Endothelial cell of umbilical vein (primary cell): ENCODE measurements around the gene SHC4. TPM values are rescaled to one million over a fixed set of nuclear protein-coding genes. Genes with fewer than 3 reads are reported as not detected.

ENCODE experiments used
- BruUV-seq: library from RNA; stranded (reverse); fragments of 400-500 nt; replicated peaks from 2 replicates; lab custom pipeline; 2021; lab: Mats Ljungman, UMichigan
- CTCF ChIA-PET: fragments of 300-600, 350-600 bp; sonication (Branson Sonifier 250); formaldehyde crosslinking; loops from one replicate; lab custom pipeline; 2021; ENCODE audit warnings: antibody characterized with exemption, inconsistent platforms; lab: Charles Lee
- POLR2A ChIA-PET: fragments of 300-600, 350-600 bp; sonication (Branson Sonifier 250); formaldehyde crosslinking; loops from one replicate; lab custom pipeline; 2021; ENCODE audit warnings: antibody characterized with exemption, inconsistent platforms; lab: Charles Lee
- DNase-seq: peaks from one replicate; pipeline ENCODE4 v3.0.0-alpha.2; 2011; ENCODE audit warnings: low read depth, low spot score
- FAIRE-seq: peaks from 2 replicates; lab custom pipeline; 2011; peaks lifted over from hg19 to GRCh38; lab: Jason Lieb, UNC
- H2AFZ ChIP-seq: 2 replicates; pipeline ENCODE4 v1.6.0; 2012; ENCODE audit warnings: low read depth, low read length, control low read depth, inconsistent platforms
- H3K27ac ChIP-seq: 2 replicates; pipeline ENCODE4 v1.5.1; 2011; ENCODE audit warnings: low read depth, mild to moderate bottlenecking, control low read depth, low read length, moderate library complexity; ENCODE audit not compliant: insufficient read depth
- H3K27me3 ChIP-seq, 2 experiments: 2 replicates each; pipeline versions ENCODE4 v1.6.0 to v1.6.1; 2011; ENCODE audit warnings: low read length in 2 of 2, mixed read lengths in 1 of 2; ENCODE audit not compliant: control insufficient read depth in 2 of 2, insufficient read depth in 2 of 2
- H3K36me3 ChIP-seq, 2 experiments: 2 replicates in 1 of 2; 3 replicates in 1 of 2; pipeline ENCODE4 v1.5.1; 2011; ENCODE audit warnings: low read length in 2 of 2, mild to moderate bottlenecking in 1 of 2, moderate library complexity in 1 of 2; ENCODE audit not compliant: control insufficient read depth in 2 of 2, insufficient read depth in 2 of 2; ENCODE audit errors: extremely low read depth in 1 of 2
- H3K4me1 ChIP-seq: 3 replicates; pipeline ENCODE4 v1.5.1; 2011; ENCODE audit warnings: mild to moderate bottlenecking, low read length; ENCODE audit not compliant: control insufficient read depth, insufficient read depth; ENCODE audit errors: extremely low read depth
- H3K4me2 ChIP-seq: 2 replicates; pipeline ENCODE4 v1.6.1; 2011; ENCODE audit warnings: low read length, control low read depth, mixed read lengths; ENCODE audit not compliant: insufficient read depth
- H3K4me3 ChIP-seq, 3 experiments: fragments of 200-600 bp in 1 of 3; sonication (generic), shearing (Covaris generic) in 1 of 3; replicated peaks in 1 of 3; 2 replicates each; pipeline ENCODE4 v1.5.1; 2011 to 2016; ENCODE audit warnings: control low read depth in 3 of 3, low read length in 3 of 3, mild to moderate bottlenecking in 2 of 3, inconsistent platforms in 1 of 3, low read depth in 1 of 3, moderate library complexity in 1 of 3; ENCODE audit not compliant: insufficient read depth in 1 of 3
- H3K79me2 ChIP-seq: 2 replicates; pipeline ENCODE4 v1.6.0; 2012; ENCODE audit warnings: low read length, inconsistent platforms; ENCODE audit not compliant: control insufficient read depth, insufficient read depth
- H3K9ac ChIP-seq: replicated peaks from 2 replicates; pipeline ENCODE3; 2011; ENCODE audit warnings: low read length, control low read depth; ENCODE audit not compliant: insufficient read depth; ENCODE audit errors: extremely low read depth
- H3K9me1 ChIP-seq: replicated peaks from 3 replicates; pipeline ENCODE4 v1.6.0; 2011; ENCODE audit warnings: mild to moderate bottlenecking, low read length; ENCODE audit not compliant: control insufficient read depth, insufficient read depth; ENCODE audit errors: extremely low read depth
- H3K9me3 ChIP-seq: replicated peaks from 2 replicates; pipeline ENCODE4 v1.5.1; 2012; ENCODE audit warnings: low read length, inconsistent platforms; ENCODE audit not compliant: control insufficient read depth, insufficient read depth
- H4K20me1 ChIP-seq: replicated peaks from 2 replicates; pipeline ENCODE3; 2011; ENCODE audit warnings: mild to moderate bottlenecking, low read length; ENCODE audit not compliant: control insufficient read depth, insufficient read depth; ENCODE audit errors: extremely low read depth
- FOS ChIP-seq: IDR thresholded peaks from 2 replicates; pipeline ENCODE4 v1.6.1; 2011; ENCODE audit warnings: mild to moderate bottlenecking, low read length, moderate library complexity, borderline replicate concordance; ENCODE audit not compliant: insufficient read depth
- GATA2 ChIP-seq: IDR thresholded peaks from 2 replicates; pipeline ENCODE4 v1.7.0; 2011; ENCODE audit warnings: low read depth, mild to moderate bottlenecking, moderate library complexity, mixed read lengths, low read length; ENCODE audit not compliant: insufficient read length, insufficient read depth
- JUN ChIP-seq: IDR thresholded peaks from 2 replicates; pipeline ENCODE4 v1.6.1; 2011; ENCODE audit warnings: borderline replicate concordance, low read depth; ENCODE audit not compliant: insufficient read length, insufficient read depth
- MYC ChIP-seq: IDR thresholded peaks from one replicate; pipeline ENCODE4 v1.6.1; 2011; ENCODE audit warnings: mild to moderate bottlenecking, low read depth, low read length
- dilution Hi-C: fragments of 300-500 bp; cut with MboI; formaldehyde crosslinking; loops from one replicate; pipeline ENCODE4 v1.15.0; 2019; ENCODE audit warnings: low sequenced_read_pairs; ENCODE audit not compliant: extremely low pct_ligation_motif_present
- intact Hi-C: fragments of 100-400 bp; cut with micrococcal nuclease; formaldehyde crosslinking; loops from one replicate; pipeline ENCODE4 v1.10.0; 2022
- polyA plus RNA-seq, 4 experiments: library from polyadenylated mRNA; depleted of rRNA in 3 of 4; stranded (reverse) in 3 of 4; unstranded in 1 of 4; fragments of >200 nt; gene quantifications; 2 replicates each; pipeline versions ENCODE4 v1.2.1 to v1.2.3, GENCODE V29; 2011 to 2012; ENCODE audit warnings: missing spikeins in 1 of 4
- total RNA-seq: library from RNA; stranded (reverse); gene quantifications from 2 replicates; pipeline ENCODE4 v1.2.3, GENCODE V29; 2021
- TF ChIP-seq, protein P1 (sequence below), 2 donors: IDR thresholded peaks; 1 replicate in 1 of 2; 2 replicates in 1 of 2; pipeline ENCODE4 v1.5.1; 2011; ENCODE audit warnings: low read length in 2 of 2, mild to moderate bottlenecking in 2 of 2, moderate library complexity in 2 of 2, control low read depth in 1 of 2, inconsistent platforms in 1 of 2, low read depth in 1 of 2; ENCODE audit not compliant: insufficient read depth in 1 of 2; ENCODE audit errors: extremely low read depth in 1 of 2
- TF ChIP-seq, protein P2 (sequence below): IDR thresholded peaks from 2 replicates; pipeline ENCODE4 v1.6.1; 2011; ENCODE audit not compliant: insufficient read depth, insufficient read length

The SHC4 gene
- total and polyA plus RNA-seq, 2 donors (not counting 3 experiments of a cell fraction or from before 2014, with no cell fraction given): 0.20 TPM; not detected in 1

DNA sequence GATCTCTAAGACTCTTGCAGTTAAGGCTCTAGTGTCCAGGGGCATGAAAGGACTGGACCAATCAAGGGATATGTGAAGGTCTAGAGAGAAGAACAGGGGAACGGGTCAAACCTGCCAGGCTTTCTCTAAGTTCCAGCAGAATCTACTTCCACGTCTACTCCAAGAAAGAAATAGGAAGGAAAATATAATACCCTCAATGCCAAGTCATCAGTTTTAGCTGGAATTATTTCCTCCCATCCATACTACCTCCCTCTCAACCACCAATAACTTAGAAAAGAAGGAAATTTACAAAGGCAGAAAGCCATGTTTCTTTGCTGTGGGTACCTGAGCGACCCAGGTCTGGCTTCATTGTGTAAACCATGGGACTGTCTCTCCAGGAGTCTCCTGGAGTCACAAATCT is 7.8 kb downstream of the SHC4 start:
- Histone ChIP-seq H2AFZ (no peak overlapping the region), H3K4me1 (no peaks in the 10 kb centered on the region), H3K27me3 (peaks cover 18 to 19% of the 10 kb centered on the region in 2 experiments), H3K4me3 (no peak overlapping the region), H3K9me3 (no peaks in the 10 kb centered on the region), H3K9ac (no peak overlapping the region), H3K9me1 (no peaks in the 10 kb centered on the region), H4K20me1 (no peaks in the 10 kb centered on the region), H3K27ac (no peak overlapping the region), H3K36me3 (no peaks in the 10 kb centered on the region), H3K4me2 (no peak overlapping the region), H3K79me2 (no peaks in the 10 kb centered on the region)
- DNase-seq: no peak
- dilution Hi-C loops: no loop called here
- TF ChIP-seq MYC (no peak), GATA2 (no peak)
- TF ChIP-seq, protein P1, sequence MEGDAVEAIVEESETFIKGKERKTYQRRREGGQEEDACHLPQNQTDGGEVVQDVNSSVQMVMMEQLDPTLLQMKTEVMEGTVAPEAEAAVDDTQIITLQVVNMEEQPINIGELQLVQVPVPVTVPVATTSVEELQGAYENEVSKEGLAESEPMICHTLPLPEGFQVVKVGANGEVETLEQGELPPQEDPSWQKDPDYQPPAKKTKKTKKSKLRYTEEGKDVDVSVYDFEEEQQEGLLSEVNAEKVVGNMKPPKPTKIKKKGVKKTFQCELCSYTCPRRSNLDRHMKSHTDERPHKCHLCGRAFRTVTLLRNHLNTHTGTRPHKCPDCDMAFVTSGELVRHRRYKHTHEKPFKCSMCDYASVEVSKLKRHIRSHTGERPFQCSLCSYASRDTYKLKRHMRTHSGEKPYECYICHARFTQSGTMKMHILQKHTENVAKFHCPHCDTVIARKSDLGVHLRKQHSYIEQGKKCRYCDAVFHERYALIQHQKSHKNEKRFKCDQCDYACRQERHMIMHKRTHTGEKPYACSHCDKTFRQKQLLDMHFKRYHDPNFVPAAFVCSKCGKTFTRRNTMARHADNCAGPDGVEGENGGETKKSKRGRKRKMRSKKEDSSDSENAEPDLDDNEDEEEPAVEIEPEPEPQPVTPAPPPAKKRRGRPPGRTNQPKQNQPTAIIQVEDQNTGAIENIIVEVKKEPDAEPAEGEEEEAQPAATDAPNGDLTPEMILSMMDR (IDR thresholded peaks at IDR 0.05; ENCODE audit: extremely low read depth in 1 of 2, insufficient read depth in 1 of 2, low read depth in 1 of 2, low read length in 2 of 2): no peak
- ChIA-PET POLR2A (no interaction called here), CTCF (no interaction called here)
- BruUV-seq: no TSS peak
- FAIRE-seq: no peak
- intact Hi-C loops: no loop called here

DNA sequence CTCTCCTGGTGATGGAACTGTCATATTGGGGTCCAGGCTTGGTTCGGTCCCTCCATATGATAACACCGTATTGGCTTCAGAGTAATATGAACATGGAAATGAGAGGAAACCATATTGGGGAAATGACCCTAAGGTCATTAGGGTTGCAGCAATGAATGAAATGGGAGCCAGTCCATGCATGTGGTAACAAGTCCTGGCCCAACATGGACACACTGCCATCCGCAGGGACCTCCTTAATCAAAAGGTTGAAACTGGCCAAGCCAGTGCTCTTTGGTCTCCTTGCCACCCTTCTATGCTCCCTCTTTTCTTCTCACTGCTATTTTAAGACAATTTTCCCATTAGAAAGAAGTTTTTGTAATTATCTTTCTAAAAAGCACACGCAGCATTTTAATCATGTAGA is 8.3 kb downstream of the SHC4 start:
- Histone ChIP-seq H3K9me1 (no peaks in the 10 kb centered on the region), H3K4me3 (no peak overlapping the region), H3K4me2 (no peak overlapping the region), H3K27ac (no peak overlapping the region), H3K4me1 (no peaks in the 10 kb centered on the region), H3K36me3 (no peaks in the 10 kb centered on the region), H3K9me3 (no peaks in the 10 kb centered on the region), H2AFZ (no peak overlapping the region), H3K27me3 (peaks cover 19 to 20% of the 10 kb centered on the region in 2 experiments), H3K79me2 (no peaks in the 10 kb centered on the region), H3K9ac (no peak overlapping the region), H4K20me1 (no peaks in the 10 kb centered on the region)
- DNase-seq (no peak), FAIRE-seq (no peak)
- BruUV-seq: no TSS peak
- ChIA-PET CTCF (no interaction called here), POLR2A (no interaction called here)
- dilution Hi-C loops (no loop called here), intact Hi-C loops (no loop called here)
- TF ChIP-seq, protein P2, sequence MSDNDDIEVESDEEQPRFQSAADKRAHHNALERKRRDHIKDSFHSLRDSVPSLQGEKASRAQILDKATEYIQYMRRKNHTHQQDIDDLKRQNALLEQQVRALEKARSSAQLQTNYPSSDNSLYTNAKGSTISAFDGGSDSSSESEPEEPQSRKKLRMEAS: no peak
- TF ChIP-seq JUN (no peak), FOS (no peak), GATA2 (no peak)
- TF ChIP-seq, protein P1 (IDR thresholded peaks at IDR 0.05; ENCODE audit: extremely low read depth in 1 of 2, insufficient read depth in 1 of 2, low read depth in 1 of 2, low read length in 2 of 2): no peak
